WTC11 (cell line): ENCODE results near the gene THOC5. TPM values are rescaled to one million over a fixed set of nuclear protein-coding genes. Genes with fewer than 3 reads are reported as not detected.

Experiments
- ATAC-seq: fragments of 200-7000 bp; cut with Tn5 transposase; 2 replicates; pipeline ENCODE4 v1.10.0; 2021; ENCODE audit warnings: mild to moderate bottlenecking, moderate library complexity
- CTCF ChIA-PET: fragments of 300-600 bp; sonication (Branson Sonifier 250); formaldehyde crosslinking; loops from one replicate; lab custom pipeline; 2021; ENCODE audit warnings: antibody characterized with exemption; lab: Charles Lee
- POLR2A ChIA-PET: fragments of 350-600 bp; sonication (Branson Sonifier 250); formaldehyde crosslinking; loops from one replicate; lab custom pipeline; 2021; ENCODE audit warnings: antibody characterized with exemption; lab: Charles Lee
- DNase-seq: peaks from one replicate; pipeline ENCODE4 v3.0.0; 2021; ENCODE audit warnings: low spot score
- H3K27ac Mint-ChIP-seq: 2 replicates; pipeline ENCODE4 v1.8.0; 2021; ENCODE audit warnings: mixed read lengths
- H3K27me3 Mint-ChIP-seq: 2 replicates; pipeline ENCODE4 v1.8.0; 2021; ENCODE audit warnings: low read depth, mild to moderate bottlenecking, moderate library complexity, mixed read lengths
- H3K36me3 Mint-ChIP-seq: 2 replicates; pipeline ENCODE4 v1.8.0; 2021; ENCODE audit warnings: mixed read lengths
- H3K4me1 Mint-ChIP-seq: 2 replicates; pipeline ENCODE4 v1.8.0; 2022; ENCODE audit warnings: mixed read lengths
- H3K4me3 Mint-ChIP-seq: 2 replicates; pipeline ENCODE4 v1.8.0; 2021; ENCODE audit warnings: mild to moderate bottlenecking, moderate library complexity, mixed read lengths
- H3K9me3 Mint-ChIP-seq: 2 replicates; pipeline ENCODE4 v1.8.0; 2021; ENCODE audit warnings: mixed read lengths
- ATF1 ChIP-seq: sonication (generic); formaldehyde crosslinking; IDR thresholded peaks from 2 replicates; pipeline ENCODE4 v1.8.1; 2023; ENCODE audit warnings: mild to moderate bottlenecking, moderate library complexity, missing genetic modification reagents
- FOXK1 ChIP-seq: sonication (generic); formaldehyde crosslinking; IDR thresholded peaks from 2 replicates; pipeline ENCODE4 v1.8.0; 2022; ENCODE audit warnings: mild to moderate bottlenecking, moderate library complexity, missing genetic modification reagents
- KAT7 ChIP-seq: sonication (generic); formaldehyde crosslinking; IDR thresholded peaks from 2 replicates; pipeline ENCODE4 v1.8.1; 2023; ENCODE audit warnings: missing genetic modification reagents, mild to moderate bottlenecking, borderline replicate concordance
- MXD4 ChIP-seq: fragments of 250-450 bp; sonication (Bioruptor Pico); IDR thresholded peaks from 2 replicates; pipeline ENCODE4 v1.8.0; 2021; ENCODE audit warnings: mild to moderate bottlenecking, moderate library complexity, borderline replicate concordance
- NFE2L1 ChIP-seq: sonication (generic); formaldehyde crosslinking; IDR thresholded peaks from 2 replicates; pipeline ENCODE4 v1.8.1; 2023; ENCODE audit warnings: missing genetic modification reagents
- RELA ChIP-seq: sonication (generic); formaldehyde crosslinking; IDR thresholded peaks from 2 replicates; pipeline ENCODE4 v1.8.1; 2022; ENCODE audit warnings: missing genetic modification reagents, mild to moderate bottlenecking, borderline replicate concordance
- SMAD3 ChIP-seq: sonication (generic); formaldehyde crosslinking; IDR thresholded peaks from 2 replicates; pipeline ENCODE4 v1.8.0; 2022; ENCODE audit warnings: missing genetic modification reagents, mild to moderate bottlenecking, borderline replicate concordance
- SMAD4 ChIP-seq: sonication (generic); formaldehyde crosslinking; IDR thresholded peaks from 2 replicates; pipeline ENCODE4 v1.8.0; 2022; ENCODE audit warnings: mild to moderate bottlenecking, missing genetic modification reagents
- SP1 ChIP-seq: sonication (generic); formaldehyde crosslinking; conservative IDR thresholded peaks from 2 replicates; pipeline ENCODE4 v1.8.1; 2022; ENCODE audit warnings: missing genetic modification reagents
- TCF7 ChIP-seq: sonication (generic); formaldehyde crosslinking; IDR thresholded peaks from 2 replicates; pipeline ENCODE4 v1.8.0; 2022; ENCODE audit warnings: mild to moderate bottlenecking, low read depth, missing genetic modification reagents, moderate library complexity
- TEAD4 ChIP-seq: sonication (generic); formaldehyde crosslinking; IDR thresholded peaks from 2 replicates; pipeline ENCODE4 v1.8.0; 2022; ENCODE audit warnings: mild to moderate bottlenecking, missing genetic modification reagents
- ZBTB21 ChIP-seq: sonication (generic); formaldehyde crosslinking; IDR thresholded peaks from 2 replicates; pipeline ENCODE4 v1.8.1; 2023; ENCODE audit warnings: mild to moderate bottlenecking, missing genetic modification reagents, borderline replicate concordance
- total RNA-seq: library from RNA; stranded (reverse); gene quantifications from 3 replicates; pipeline ENCODE4 v1.2.3, GENCODE V29; 2021
- TF ChIP-seq, protein P1 (sequence below): fragments of 250-450 bp; sonication (Bioruptor Pico); IDR thresholded peaks from 2 replicates; pipeline ENCODE4 v1.8.0; 2021; ENCODE audit warnings: mild to moderate bottlenecking
- TF ChIP-seq, protein P2 (sequence below): sonication (generic); formaldehyde crosslinking; IDR thresholded peaks from 2 replicates; pipeline ENCODE4 v1.8.0; 2023; ENCODE audit warnings: mild to moderate bottlenecking, missing genetic modification reagents
- TF ChIP-seq, protein P3 (sequence below): sonication (generic); formaldehyde crosslinking; IDR thresholded peaks from 2 replicates; pipeline ENCODE4 v1.8.1; 2023; ENCODE audit warnings: mild to moderate bottlenecking, missing genetic modification reagents, moderate library complexity
- TF ChIP-seq, protein P4 (sequence below): sonication (generic); formaldehyde crosslinking; IDR thresholded peaks from 2 replicates; pipeline ENCODE4 v1.8.1; 2022; ENCODE audit warnings: mild to moderate bottlenecking, moderate library complexity, missing genetic modification reagents
- TF ChIP-seq, protein P5 (sequence below): sonication (generic); formaldehyde crosslinking; IDR thresholded peaks from 2 replicates; pipeline ENCODE4 v1.8.1; 2022; ENCODE audit warnings: mild to moderate bottlenecking, missing genetic modification reagents, moderate library complexity, borderline replicate concordance

The THOC5 gene
- total RNA-seq, 1 experiment from 2014 or later = 51.2 TPM

DNA sequence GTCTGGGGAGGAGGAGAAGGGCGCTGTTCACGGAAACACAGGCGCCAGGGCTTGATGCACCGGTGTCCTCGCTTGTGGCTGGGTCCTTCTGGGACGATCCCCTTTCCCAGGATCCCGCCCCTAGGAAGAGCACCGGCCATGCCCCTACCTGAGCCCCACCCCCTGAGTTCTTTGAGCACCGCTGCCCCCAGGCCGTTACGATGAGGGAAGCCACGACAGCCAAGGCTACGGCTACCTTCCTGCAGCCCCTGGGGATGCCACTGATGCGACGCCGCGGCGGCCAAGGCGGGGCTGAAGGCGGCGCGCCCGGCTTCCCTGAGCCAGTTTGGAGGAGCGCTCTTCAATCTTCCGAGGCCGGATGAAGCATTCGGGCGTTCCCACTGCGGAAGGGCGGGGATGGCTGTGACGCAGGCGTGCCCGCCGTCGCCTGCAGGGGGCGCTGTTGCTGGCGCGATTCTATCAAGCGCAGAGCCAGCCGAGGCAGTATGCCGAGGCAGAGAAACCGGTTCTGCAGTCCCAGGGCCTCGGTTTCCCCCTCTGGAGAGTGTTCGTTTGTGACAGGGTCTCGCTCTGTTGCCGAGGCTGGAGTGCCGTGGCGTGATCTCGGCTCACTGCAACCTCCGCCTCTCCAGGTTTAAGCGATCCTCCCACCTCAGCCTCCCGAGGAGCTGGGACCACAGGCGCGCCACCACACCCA is 83.2 kb downstream of the THOC5 start (continued):
- peak; percentile 42; the same call in 1 of the 2 replicates for TF ChIP-seq ZBTB21 (CRISPR knock-in tag)
- TF ChIP-seq MXD4 (CRISPR knock-in tag) = no peak
- TF ChIP-seq SMAD3 (CRISPR knock-in tag) = no peak
- no peak for TF ChIP-seq TCF7 (CRISPR knock-in tag)
- TF ChIP-seq, protein P1, sequence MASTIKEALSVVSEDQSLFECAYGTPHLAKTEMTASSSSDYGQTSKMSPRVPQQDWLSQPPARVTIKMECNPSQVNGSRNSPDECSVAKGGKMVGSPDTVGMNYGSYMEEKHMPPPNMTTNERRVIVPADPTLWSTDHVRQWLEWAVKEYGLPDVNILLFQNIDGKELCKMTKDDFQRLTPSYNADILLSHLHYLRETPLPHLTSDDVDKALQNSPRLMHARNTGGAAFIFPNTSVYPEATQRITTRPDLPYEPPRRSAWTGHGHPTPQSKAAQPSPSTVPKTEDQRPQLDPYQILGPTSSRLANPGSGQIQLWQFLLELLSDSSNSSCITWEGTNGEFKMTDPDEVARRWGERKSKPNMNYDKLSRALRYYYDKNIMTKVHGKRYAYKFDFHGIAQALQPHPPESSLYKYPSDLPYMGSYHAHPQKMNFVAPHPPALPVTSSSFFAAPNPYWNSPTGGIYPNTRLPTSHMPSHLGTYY = no peak
- TF ChIP-seq TEAD4 (CRISPR knock-in tag) = no peak
- TF ChIP-seq SP1 (CRISPR knock-in tag) = peak; percentile 77
- TF ChIP-seq, protein P2, sequence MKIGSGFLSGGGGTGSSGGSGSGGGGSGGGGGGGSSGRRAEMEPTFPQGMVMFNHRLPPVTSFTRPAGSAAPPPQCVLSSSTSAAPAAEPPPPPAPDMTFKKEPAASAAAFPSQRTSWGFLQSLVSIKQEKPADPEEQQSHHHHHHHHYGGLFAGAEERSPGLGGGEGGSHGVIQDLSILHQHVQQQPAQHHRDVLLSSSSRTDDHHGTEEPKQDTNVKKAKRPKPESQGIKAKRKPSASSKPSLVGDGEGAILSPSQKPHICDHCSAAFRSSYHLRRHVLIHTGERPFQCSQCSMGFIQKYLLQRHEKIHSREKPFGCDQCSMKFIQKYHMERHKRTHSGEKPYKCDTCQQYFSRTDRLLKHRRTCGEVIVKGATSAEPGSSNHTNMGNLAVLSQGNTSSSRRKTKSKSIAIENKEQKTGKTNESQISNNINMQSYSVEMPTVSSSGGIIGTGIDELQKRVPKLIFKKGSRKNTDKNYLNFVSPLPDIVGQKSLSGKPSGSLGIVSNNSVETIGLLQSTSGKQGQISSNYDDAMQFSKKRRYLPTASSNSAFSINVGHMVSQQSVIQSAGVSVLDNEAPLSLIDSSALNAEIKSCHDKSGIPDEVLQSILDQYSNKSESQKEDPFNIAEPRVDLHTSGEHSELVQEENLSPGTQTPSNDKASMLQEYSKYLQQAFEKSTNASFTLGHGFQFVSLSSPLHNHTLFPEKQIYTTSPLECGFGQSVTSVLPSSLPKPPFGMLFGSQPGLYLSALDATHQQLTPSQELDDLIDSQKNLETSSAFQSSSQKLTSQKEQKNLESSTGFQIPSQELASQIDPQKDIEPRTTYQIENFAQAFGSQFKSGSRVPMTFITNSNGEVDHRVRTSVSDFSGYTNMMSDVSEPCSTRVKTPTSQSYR = no peak
- TF ChIP-seq, protein P3, sequence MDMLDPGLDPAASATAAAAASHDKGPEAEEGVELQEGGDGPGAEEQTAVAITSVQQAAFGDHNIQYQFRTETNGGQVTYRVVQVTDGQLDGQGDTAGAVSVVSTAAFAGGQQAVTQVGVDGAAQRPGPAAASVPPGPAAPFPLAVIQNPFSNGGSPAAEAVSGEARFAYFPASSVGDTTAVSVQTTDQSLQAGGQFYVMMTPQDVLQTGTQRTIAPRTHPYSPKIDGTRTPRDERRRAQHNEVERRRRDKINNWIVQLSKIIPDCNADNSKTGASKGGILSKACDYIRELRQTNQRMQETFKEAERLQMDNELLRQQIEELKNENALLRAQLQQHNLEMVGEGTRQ (CRISPR knock-in tag) = no peak
- TF ChIP-seq, protein P4, sequence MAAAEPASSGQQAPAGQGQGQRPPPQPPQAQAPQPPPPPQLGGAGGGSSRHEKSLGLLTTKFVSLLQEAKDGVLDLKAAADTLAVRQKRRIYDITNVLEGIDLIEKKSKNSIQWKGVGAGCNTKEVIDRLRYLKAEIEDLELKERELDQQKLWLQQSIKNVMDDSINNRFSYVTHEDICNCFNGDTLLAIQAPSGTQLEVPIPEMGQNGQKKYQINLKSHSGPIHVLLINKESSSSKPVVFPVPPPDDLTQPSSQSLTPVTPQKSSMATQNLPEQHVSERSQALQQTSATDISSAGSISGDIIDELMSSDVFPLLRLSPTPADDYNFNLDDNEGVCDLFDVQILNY (CRISPR knock-in tag) = peak; percentile 59
- 0 out of 2 replicates have a peak, but pooled peaks have one; percentile 57 for TF ChIP-seq FOXK1 (CRISPR knock-in tag)
- no peak for TF ChIP-seq RELA (CRISPR knock-in tag)
- no peak for TF ChIP-seq KAT7 (CRISPR knock-in tag)
- no peak for TF ChIP-seq ATF1 (CRISPR knock-in tag)

DNA sequence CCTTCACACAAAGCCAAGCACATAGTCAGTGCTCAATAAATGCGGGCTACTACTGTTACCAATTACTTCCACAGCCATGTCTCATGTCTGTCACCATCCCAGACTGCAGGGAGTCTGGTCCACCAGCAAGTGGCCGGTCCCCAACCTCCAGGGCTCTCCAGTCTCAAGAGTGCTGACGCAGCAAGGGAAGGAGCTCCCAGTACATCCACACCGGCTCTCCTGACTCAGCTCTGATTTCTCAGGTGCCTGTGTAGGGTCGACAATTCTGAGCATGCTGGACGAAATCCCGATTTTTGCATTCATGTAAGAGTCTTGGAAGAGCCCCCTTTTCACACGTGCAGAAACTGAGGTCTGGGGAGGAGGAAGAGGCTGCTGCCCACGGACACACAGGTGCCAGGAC is 83.8 kb downstream of the THOC5 start:
- H3K27me3 Mint-ChIP-seq = peaks cover 34% of the 10 kb centered on the region
- ChIA-PET CTCF (interaction anchor here (0.8 to 5.8 kb wide), 8 partner anchors 12 to 84 kb away, joined by 3 to 60 read pairs (median 6); partner anchors contain the start of genes AP1B1, NEFH and THOC5), POLR2A (no interaction called here)
- H3K27ac Mint-ChIP-seq = peak overlapping the region; percentile 87
- no peaks in the 10 kb centered on the region for H3K9me3 Mint-ChIP-seq
- no peaks in the 10 kb centered on the region for H3K36me3 Mint-ChIP-seq
- DNase-seq (no peak), ATAC-seq (peak; percentile 24)
- TF ChIP-seq SMAD4 (CRISPR knock-in tag) (no peak), NFE2L1 (no peak)
- TF ChIP-seq, protein P5, sequence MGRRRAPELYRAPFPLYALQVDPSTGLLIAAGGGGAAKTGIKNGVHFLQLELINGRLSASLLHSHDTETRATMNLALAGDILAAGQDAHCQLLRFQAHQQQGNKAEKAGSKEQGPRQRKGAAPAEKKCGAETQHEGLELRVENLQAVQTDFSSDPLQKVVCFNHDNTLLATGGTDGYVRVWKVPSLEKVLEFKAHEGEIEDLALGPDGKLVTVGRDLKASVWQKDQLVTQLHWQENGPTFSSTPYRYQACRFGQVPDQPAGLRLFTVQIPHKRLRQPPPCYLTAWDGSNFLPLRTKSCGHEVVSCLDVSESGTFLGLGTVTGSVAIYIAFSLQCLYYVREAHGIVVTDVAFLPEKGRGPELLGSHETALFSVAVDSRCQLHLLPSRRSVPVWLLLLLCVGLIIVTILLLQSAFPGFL (CRISPR knock-in tag) = no peak
- peak overlapping the region; percentile 83 for H3K4me3 Mint-ChIP-seq
- H3K4me1 Mint-ChIP-seq = peaks cover 18% of the 10 kb centered on the region
